Measurements from ENCODE around the gene ENO3. TPM values are rescaled to one million over a fixed set of nuclear protein-coding genes. Genes with fewer than 3 reads are reported as not detected.
"Not testable (repeated sequence)": the region's sequence is repeated elsewhere in the genome, so short reads cannot be mapped to it uniquely, and the experiment has no call there.

The ENO3 gene
- 0.82 TPM for total RNA-seq

- FAIRE-seq (no peak), DNase-seq (ENCODE audit: low spot score in 2 of 2) (no peak)
Measured at GRCh38 chr17:4950746-4951204, at the start of gene ENO3. TSS of gene ENO3 (plus strand) at chr17:4951119. CDS start at chr17:4951830, 711 bp downstream.

- FAIRE-seq (no peak), DNase-seq (ENCODE audit: low spot score in 2 of 2) (peak; percentile 48 to 60)
Measured at GRCh38 chr17:4901648-4902344, 49.1 kb upstream of the ENO3 start.

DNA sequence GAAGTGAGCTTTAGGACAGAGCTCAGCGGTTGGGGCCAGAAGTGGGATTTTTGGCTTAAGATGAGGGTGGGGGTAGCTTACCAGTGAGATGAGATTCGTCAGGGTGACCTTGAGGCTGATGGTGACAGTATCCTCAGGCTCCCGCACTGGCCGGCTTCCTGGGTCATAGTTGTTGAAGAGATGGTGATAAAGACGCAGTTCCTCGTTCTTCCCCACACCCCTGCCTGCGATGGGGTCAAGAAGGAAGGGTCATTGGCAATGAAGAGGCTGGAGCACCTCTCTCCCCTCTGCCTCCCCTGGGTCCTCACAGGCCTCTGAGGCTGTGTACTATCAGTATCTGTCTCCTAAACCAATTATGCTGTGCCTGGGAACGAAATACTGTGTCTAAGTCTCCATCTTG is 48.4 kb upstream of the ENO3 start:
- no peak for DNase-seq (ENCODE audit: low spot score in 2 of 2)
- FAIRE-seq, result no peak

GRCh38 chr17:4903051-4903818 is 47.7 kb upstream of the ENO3 start, which contains the start of gene CHRNE:
TSS of gene CHRNE (minus strand) at chr17:4903098. CDS start at chr17:4903063, 35 bp downstream.
- no peak for FAIRE-seq
- peak; percentile 44 to 56 for DNase-seq (ENCODE audit: low spot score in 2 of 2)

DNA sequence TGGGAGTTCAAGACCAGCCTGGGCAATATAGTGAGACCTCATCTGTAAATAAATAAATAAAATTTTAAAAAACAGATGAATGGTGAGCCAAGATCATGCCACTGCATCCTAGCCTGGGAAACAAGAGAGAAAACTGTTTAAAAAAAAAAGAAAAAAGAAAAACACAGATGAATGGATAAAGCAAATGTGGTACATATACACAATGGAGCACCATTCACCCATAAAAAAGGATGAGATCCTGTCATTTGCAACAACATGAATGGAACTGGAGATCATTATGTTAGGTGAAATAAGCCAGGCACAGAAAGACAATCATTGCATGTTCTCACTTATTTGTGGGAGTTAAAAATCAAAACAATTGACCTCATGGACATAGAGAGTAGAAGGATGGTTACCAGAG is 44.3 kb upstream of the ENO3 start:
- DNase-seq (ENCODE audit: low spot score in 2 of 2); FAIRE-seq: not testable (repeated sequence)

GRCh38 chr17:4908301-4908700 is 42.6 kb upstream of the ENO3 start:
- no peak for DNase-seq (ENCODE audit: low spot score in 2 of 2)
- no peak for FAIRE-seq

GRCh38 chr17:4908711-4909496 is 42.0 kb upstream of the ENO3 start:
- peak; percentile 67 to 85 for DNase-seq (ENCODE audit: low spot score in 2 of 2)
- FAIRE-seq, result no peak

GRCh38 chr17:4913994-4914393 is 36.9 kb upstream of the ENO3 start:
- FAIRE-seq, result no peak
- DNase-seq (ENCODE audit: low spot score in 2 of 2), result no peak

GRCh38 chr17:4914551-4914950 is 36.4 kb upstream of the ENO3 start:
- not testable (repeated sequence) for FAIRE-seq; DNase-seq (ENCODE audit: low spot score in 2 of 2)

GRCh38 chr17:4919511-4920047 is 31.3 kb upstream of the ENO3 start:
- FAIRE-seq (no peak), DNase-seq (ENCODE audit: low spot score in 2 of 2) (no peak)

GRCh38 chr17:4920351-4921048 is 30.4 kb upstream of the ENO3 start:
- DNase-seq (ENCODE audit: low spot score in 2 of 2), result no peak
- FAIRE-seq, result no peak

DNA sequence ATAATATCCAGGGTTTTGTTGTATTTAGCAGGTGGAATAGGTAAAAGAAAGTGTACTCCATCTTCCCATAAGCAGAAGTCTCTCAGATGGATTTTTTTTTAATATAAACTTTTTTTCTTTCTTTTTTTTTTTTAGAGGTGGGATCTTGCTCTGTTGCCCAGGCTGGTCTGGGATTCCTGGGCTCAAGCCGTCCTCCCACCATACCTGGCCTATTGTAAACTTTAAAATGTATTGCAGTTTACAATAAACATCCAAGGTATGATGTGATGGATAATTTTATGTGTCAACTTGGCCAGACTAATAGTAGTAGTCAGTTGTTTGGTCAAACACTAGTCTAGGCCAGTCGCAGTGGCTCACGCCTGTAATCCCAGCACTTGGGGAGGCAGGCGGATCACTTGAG is 29.6 kb upstream of the ENO3 start:
- no peak for FAIRE-seq
- DNase-seq (ENCODE audit: low spot score in 2 of 2), result no peak

GRCh38 chr17:4926577-4927335 is 24.2 kb upstream of the ENO3 start:
- not testable (repeated sequence) for FAIRE-seq; DNase-seq (ENCODE audit: low spot score in 2 of 2)

- no peak for FAIRE-seq
- DNase-seq (ENCODE audit: low spot score in 2 of 2), result no peak
Measured at GRCh38 chr17:4928881-4929280, 22.0 kb upstream of the ENO3 start.

DNA sequence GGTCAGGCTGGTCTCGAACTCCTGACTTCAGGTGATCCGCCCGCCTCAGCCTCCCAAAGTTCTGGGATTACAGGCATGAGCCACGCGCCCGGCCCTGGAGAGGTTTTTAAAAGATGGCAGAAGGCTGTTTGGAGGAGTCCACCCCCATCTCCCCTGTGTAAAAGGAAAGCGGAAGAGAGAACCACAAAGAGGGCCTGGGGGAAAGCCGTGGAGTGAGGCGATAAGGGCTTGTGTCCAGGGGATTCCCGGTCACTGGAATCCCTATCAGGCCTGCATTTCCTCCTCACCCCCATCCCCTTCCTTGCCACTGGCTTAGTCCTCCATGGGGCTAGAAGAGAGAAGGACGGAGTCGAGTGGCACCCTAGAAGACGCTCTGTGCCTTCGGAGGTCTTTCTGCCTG is 19.0 kb upstream of the ENO3 start, which contains the start of gene GP1BA:
GP1BA (plus strand) TSS at position 315 of the 400 bp plus-strand sequence. CDS start 328 bp downstream, outside the sequence.
- no peak for FAIRE-seq

GRCh38 chr17:4932756-4933155 is 18.2 kb upstream of the ENO3 start:
- DNase-seq (ENCODE audit: low spot score in 2 of 2) (no peak), FAIRE-seq (no peak)

More for the DNA sequence above, 19.0 kb upstream of the ENO3 start, which contains the start of gene GP1BA:
- DNase-seq (ENCODE audit: low spot score in 2 of 2), result no peak

DNA sequence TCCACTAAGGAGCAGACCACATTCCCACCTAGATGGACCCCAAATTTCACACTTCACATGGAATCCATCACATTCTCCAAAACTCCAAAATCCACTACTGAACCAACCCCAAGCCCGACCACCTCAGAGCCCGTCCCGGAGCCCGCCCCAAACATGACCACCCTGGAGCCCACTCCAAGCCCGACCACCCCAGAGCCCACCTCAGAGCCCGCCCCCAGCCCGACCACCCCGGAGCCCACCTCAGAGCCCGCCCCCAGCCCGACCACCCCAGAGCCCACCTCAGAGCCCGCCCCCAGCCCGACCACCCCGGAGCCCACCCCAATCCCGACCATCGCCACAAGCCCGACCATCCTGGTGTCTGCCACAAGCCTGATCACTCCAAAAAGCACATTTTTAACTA is 17.3 kb upstream of the ENO3 start:
- no peak for FAIRE-seq
- no peak for DNase-seq (ENCODE audit: low spot score in 2 of 2)

- DNase-seq (ENCODE audit: low spot score in 2 of 2) (no peak), FAIRE-seq (no peak)
Measured at GRCh38 chr17:4934173-4934979, 16.5 kb upstream of the ENO3 start.

Data from frontal cortex (tissue), 4 donors.